Spleen (tissue), 7 donors: Measurements from ENCODE around the gene NCBP2L.

Experiments
- POLR2A ChIP-seq, 3 donors: fragments of 450-650 bp; IDR thresholded peaks; one replicate each; pipeline ENCODE4 v1.5.1; 2017; ENCODE audit warnings: antibody characterized with exemption in 3 of 3, mild to moderate bottlenecking in 1 of 3
- POLR2AphosphoS5 ChIP-seq, 3 donors: sonication (generic); formaldehyde crosslinking; IDR thresholded peaks; one replicate each; pipeline ENCODE4 v1.5.1; 2017; ENCODE audit warnings: antibody characterized with exemption in 3 of 3
- TF ChIP-seq, protein P1 (sequence below), 11 experiments: fragments of 200-600 bp in 7 of 11; fragments of 450-650 bp in 4 of 11; sonication (generic) in 4 of 11; IDR thresholded peaks in 8 of 11; conservative IDR thresholded peaks in 3 of 11; 1 replicate in 7 of 11; 2 replicates in 4 of 11; pipeline versions ENCODE4 v1.4.0 to v1.8.0; 2016 to 2021; ENCODE audit warnings: antibody characterized with exemption in 11 of 11, inconsistent platforms in 4 of 11, mild to moderate bottlenecking in 1 of 11
- donor health status: DM: no; HTN: no; CAD: no; lungs with moderate emphysema.
- donor health status: DM: no; HTN: no; CAD: no.
- donor health status: DM: no; HTN: no; CAD: no.

DNA sequence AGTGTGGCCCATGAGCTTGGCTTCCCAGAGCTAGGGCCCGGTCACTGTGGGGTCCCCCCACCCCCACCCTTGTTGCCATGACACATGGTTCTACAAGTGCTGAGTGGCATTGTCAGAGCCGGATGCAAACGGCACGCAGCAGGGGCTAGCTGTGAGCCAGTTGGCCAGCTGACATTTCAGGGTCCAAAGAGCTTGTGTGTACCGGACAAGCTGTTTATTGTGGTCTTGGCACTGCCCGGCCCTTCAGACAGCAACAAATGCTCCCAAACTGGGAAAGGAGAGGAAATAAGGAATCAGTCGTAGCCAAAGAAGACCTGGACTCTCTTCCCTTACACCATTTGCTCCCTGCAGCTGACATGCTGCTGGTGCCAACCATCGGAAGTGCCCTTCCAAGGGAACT, 38.8 kb upstream of the NCBP2L start:
- TF ChIP-seq, protein P1, sequence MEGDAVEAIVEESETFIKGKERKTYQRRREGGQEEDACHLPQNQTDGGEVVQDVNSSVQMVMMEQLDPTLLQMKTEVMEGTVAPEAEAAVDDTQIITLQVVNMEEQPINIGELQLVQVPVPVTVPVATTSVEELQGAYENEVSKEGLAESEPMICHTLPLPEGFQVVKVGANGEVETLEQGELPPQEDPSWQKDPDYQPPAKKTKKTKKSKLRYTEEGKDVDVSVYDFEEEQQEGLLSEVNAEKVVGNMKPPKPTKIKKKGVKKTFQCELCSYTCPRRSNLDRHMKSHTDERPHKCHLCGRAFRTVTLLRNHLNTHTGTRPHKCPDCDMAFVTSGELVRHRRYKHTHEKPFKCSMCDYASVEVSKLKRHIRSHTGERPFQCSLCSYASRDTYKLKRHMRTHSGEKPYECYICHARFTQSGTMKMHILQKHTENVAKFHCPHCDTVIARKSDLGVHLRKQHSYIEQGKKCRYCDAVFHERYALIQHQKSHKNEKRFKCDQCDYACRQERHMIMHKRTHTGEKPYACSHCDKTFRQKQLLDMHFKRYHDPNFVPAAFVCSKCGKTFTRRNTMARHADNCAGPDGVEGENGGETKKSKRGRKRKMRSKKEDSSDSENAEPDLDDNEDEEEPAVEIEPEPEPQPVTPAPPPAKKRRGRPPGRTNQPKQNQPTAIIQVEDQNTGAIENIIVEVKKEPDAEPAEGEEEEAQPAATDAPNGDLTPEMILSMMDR (IDR thresholded peaks at IDR 0.05 in 8 of 11, conservative IDR thresholded peaks at IDR 0.05 in 3 of 11), result no peak
- TF ChIP-seq POLR2A (IDR thresholded peaks at IDR 0.05) (no peak), POLR2AphosphoS5 (IDR thresholded peaks at IDR 0.05) (no peak)
